Measurements from ENCODE around the gene CATSPERZ. TPM values are rescaled to one million over a fixed set of nuclear protein-coding genes. Genes with fewer than 3 reads are reported as not detected.
A peak's percentile ranks its signal among the peaks of the same experiment; 100 is the strongest.

Gene CATSPERZ
- total and polyA plus RNA-seq, 2 of the 13 experiments (the other 11 are each of a cell fraction or from before 2014, with no cell fraction given), result 0.22 to 0.48 TPM

DNA sequence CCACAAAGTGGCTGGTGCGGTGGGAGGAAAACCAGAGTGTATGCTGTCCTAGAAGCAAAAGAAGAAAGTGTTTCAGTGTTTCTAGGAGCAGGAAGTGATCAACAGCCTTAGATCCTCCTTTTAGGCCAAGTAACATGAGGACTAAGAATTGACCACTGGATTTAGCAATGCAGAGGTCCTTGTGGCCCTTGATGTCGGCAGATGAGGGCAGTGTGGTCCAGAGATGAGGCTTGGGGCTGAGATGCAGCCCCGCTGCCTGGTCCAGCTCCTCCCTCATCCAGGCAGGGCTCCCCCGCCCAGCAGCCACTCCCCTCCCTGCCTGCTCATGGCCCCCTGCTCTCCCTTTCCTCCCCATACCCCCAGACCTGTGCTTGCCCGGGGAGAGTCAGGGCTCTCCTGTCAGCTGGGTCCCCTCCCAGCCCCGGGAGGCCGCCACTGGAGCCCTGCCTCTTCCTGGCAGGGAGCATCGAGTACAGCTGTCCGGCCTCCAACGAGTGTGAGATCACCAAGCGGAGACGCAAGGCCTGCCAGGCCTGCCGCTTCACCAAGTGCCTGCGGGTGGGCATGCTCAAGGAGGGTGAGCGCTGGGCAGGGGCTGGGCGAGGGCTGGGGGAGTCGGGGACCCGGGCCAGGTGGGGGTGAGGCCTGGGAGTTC, 13.5 kb downstream of the CATSPERZ start:
- ChIA-PET POLR2A (no interaction called here), CTCF (ENCODE audit: low intra/inter-chr PET ratio, low total read pairs) (no interaction called here)
- peaks cover 0 to 18% of the 10 kb centered on the region in 2 experiments; a peak in 2 of 5 replicates for H3K36me3 ChIP-seq (replicated peaks in 1 of 2; ENCODE audit: control insufficient read depth in 1 of 2, insufficient read depth in 2 of 2, low read length in 2 of 2)
- peaks cover 12% of the 10 kb centered on the region for H3K79me2 ChIP-seq (ENCODE audit: insufficient read depth, low read length)
- WGBS (ENCODE audit: low lambda C conversion rate), result 96% methylated on average over 17 of the region's 18 CpGs
- H3K27ac ChIP-seq (ENCODE audit: extremely low read length, insufficient read depth, low read length), result no peak overlapping the region
- no peak overlapping the region for H3K4me2 ChIP-seq (ENCODE audit: low read depth, low read length)
- TF ChIP-seq AGO2 (optimal IDR thresholded peaks at IDR 0.05; ENCODE audit: low read depth, low read length), result peak; percentile 83
- TF ChIP-seq KDM3A (CRISPR knock-in tag; IDR thresholded peaks at IDR 0.05; ENCODE audit: low read depth), result no peak
- TF ChIP-seq RBFOX2 (IDR thresholded peaks at IDR 0.05; ENCODE audit: low read depth, low read length), result peak; percentile 63
- peaks cover 32% of the 10 kb centered on the region for H3K4me1 ChIP-seq (ENCODE audit: insufficient read depth, low read length)
- H2AFZ ChIP-seq (ENCODE audit: low read length), result no peak overlapping the region
- H4K20me1 ChIP-seq (ENCODE audit: insufficient read depth, low read length), result no peaks in the 10 kb centered on the region
- in situ Hi-C loops (cut with HindIII; ENCODE audit: extremely low pct_ligation_motif_present, low pct_unique_long_range_greater_than_20kb) (no loop called here), intact Hi-C loops (cut with micrococcal nuclease; ENCODE audit: unreplicated experiment) (no loop called here)
- no peak for DNase-seq (ENCODE audit: low spot score)
- H3K9ac ChIP-seq (ENCODE audit: insufficient read depth, low read depth, low read length), result no peak overlapping the region
- no peak overlapping the region for H3K4me3 ChIP-seq (replicated peaks in 1 of 3; ENCODE audit: insufficient read depth in 1 of 3, low read depth in 2 of 3, low read length in 3 of 3)
- no peak for ATAC-seq
- FAIRE-seq, result no peak
- no TSS peak for BruUV-seq (replicated peaks)
- H3K9me3 ChIP-seq (ENCODE audit: low read length), result no peaks in the 10 kb centered on the region
- no peaks in the 10 kb centered on the region; a peak in 1 of 5 replicates for H3K27me3 ChIP-seq (ENCODE audit: control insufficient read depth in 1 of 2, insufficient read depth in 2 of 2, low read length in 2 of 2)

DNA sequence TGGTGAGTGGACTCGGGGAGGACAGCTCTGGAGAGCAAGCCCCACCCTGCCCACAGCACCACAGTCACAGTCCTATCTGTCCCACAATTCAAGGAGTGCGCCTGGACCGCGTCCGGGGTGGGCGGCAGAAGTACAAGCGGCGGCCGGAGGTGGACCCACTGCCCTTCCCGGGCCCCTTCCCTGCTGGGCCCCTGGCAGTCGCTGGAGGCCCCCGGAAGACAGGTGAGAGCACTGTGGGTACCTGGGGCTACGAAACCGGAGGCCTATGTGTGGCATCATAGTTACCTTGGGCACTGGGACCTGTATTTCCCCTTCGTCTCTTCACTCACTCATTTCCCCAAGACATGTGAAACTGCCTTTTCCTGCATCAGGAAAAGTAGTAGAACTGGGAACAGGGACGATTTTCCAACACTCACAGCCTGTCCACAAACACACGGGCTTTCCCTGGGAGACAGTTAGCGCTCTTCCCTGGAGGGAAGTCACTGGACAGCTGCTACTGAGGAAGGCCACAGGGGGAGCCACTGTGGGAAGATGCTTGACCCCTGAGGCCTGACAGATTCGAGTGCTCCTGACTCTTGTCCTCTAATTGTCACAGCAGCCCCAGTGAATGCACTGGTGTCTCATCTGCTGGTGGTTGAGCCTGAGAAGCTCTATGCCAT, 14.1 kb downstream of the CATSPERZ start:
- DNase-seq (ENCODE audit: low spot score), result no peak
- TF ChIP-seq RORA (CRISPR knock-in tag; IDR thresholded peaks at IDR 0.05), result no peak
- peak; percentile 97 for TF ChIP-seq ZNF205 (CRISPR knock-in tag; IDR thresholded peaks at IDR 0.05)
- TF ChIP-seq, protein P1, sequence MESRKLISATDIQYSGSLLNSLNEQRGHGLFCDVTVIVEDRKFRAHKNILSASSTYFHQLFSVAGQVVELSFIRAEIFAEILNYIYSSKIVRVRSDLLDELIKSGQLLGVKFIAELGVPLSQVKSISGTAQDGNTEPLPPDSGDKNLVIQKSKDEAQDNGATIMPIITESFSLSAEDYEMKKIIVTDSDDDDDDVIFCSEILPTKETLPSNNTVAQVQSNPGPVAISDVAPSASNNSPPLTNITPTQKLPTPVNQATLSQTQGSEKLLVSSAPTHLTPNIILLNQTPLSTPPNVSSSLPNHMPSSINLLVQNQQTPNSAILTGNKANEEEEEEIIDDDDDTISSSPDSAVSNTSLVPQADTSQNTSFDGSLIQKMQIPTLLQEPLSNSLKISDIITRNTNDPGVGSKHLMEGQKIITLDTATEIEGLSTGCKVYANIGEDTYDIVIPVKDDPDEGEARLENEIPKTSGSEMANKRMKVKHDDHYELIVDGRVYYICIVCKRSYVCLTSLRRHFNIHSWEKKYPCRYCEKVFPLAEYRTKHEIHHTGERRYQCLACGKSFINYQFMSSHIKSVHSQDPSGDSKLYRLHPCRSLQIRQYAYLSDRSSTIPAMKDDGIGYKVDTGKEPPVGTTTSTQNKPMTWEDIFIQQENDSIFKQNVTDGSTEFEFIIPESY (CRISPR knock-in tag; IDR thresholded peaks at IDR 0.05), result peak; percentile 73; the same call in 1 of the 2 replicates
- 0 out of 2 replicates have a peak, but pooled peaks have one; percentile 38 for TF ChIP-seq RBFOX2 (IDR thresholded peaks at IDR 0.05; ENCODE audit: low read depth, low read length)
- TF ChIP-seq, protein P2, sequence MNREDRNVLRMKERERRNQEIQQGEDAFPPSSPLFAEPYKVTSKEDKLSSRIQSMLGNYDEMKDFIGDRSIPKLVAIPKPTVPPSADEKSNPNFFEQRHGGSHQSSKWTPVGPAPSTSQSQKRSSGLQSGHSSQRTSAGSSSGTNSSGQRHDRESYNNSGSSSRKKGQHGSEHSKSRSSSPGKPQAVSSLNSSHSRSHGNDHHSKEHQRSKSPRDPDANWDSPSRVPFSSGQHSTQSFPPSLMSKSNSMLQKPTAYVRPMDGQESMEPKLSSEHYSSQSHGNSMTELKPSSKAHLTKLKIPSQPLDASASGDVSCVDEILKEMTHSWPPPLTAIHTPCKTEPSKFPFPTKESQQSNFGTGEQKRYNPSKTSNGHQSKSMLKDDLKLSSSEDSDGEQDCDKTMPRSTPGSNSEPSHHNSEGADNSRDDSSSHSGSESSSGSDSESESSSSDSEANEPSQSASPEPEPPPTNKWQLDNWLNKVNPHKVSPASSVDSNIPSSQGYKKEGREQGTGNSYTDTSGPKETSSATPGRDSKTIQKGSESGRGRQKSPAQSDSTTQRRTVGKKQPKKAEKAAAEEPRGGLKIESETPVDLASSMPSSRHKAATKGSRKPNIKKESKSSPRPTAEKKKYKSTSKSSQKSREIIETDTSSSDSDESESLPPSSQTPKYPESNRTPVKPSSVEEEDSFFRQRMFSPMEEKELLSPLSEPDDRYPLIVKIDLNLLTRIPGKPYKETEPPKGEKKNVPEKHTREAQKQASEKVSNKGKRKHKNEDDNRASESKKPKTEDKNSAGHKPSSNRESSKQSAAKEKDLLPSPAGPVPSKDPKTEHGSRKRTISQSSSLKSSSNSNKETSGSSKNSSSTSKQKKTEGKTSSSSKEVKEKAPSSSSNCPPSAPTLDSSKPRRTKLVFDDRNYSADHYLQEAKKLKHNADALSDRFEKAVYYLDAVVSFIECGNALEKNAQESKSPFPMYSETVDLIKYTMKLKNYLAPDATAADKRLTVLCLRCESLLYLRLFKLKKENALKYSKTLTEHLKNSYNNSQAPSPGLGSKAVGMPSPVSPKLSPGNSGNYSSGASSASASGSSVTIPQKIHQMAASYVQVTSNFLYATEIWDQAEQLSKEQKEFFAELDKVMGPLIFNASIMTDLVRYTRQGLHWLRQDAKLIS (CRISPR knock-in tag; IDR thresholded peaks at IDR 0.05), result no peak
- TF ChIP-seq MYC (CRISPR knock-in tag; IDR thresholded peaks at IDR 0.05; ENCODE audit: borderline replicate concordance), result peak; percentile 5; the same call in 1 of the 2 replicates
- TF ChIP-seq ZNF501 (CRISPR knock-in tag; IDR thresholded peaks at IDR 0.05), result no peak
- intact Hi-C loops (cut with micrococcal nuclease; ENCODE audit: unreplicated experiment), result no loop called here
- Histone ChIP-seq H3K27ac (ENCODE audit: extremely low read length, insufficient read depth, low read length) (no peak overlapping the region), H3K9ac (ENCODE audit: insufficient read depth, low read depth, low read length) (no peak overlapping the region), H3K4me2 (ENCODE audit: low read depth, low read length) (no peak overlapping the region), H2AFZ (ENCODE audit: low read length) (no peak overlapping the region), H3K36me3 (replicated peaks in 1 of 2; ENCODE audit: control insufficient read depth in 1 of 2, insufficient read depth in 2 of 2, low read length in 2 of 2) (peaks cover 0 to 18% of the 10 kb centered on the region in 2 experiments; a peak in 2 of 5 replicates), H3K27me3 (ENCODE audit: control insufficient read depth in 1 of 2, insufficient read depth in 2 of 2, low read length in 2 of 2) (no peaks in the 10 kb centered on the region; a peak in 1 of 5 replicates), H3K79me2 (ENCODE audit: insufficient read depth, low read length) (peaks cover 15% of the 10 kb centered on the region), H3K4me3 (replicated peaks in 1 of 3; ENCODE audit: insufficient read depth in 1 of 3, low read depth in 2 of 3, low read length in 3 of 3) (no peak overlapping the region), H4K20me1 (ENCODE audit: insufficient read depth, low read length) (no peaks in the 10 kb centered on the region), H3K4me1 (ENCODE audit: insufficient read depth, low read length) (peaks cover 34% of the 10 kb centered on the region), H3K9me3 (ENCODE audit: low read length) (no peaks in the 10 kb centered on the region)
- 90% methylated on average over 11 of the region's 19 CpGs for WGBS (ENCODE audit: low lambda C conversion rate)
- ChIA-PET POLR2A (interaction anchor here (4.5 kb wide), 1 partner anchor 8 kb away, joined by 103 read pairs; the partner anchor contains the start of gene ESRRA), CTCF (ENCODE audit: low intra/inter-chr PET ratio, low total read pairs) (no interaction called here)
- FAIRE-seq, result no peak
- no peak for ATAC-seq
- in situ Hi-C loops (cut with HindIII; ENCODE audit: extremely low pct_ligation_motif_present, low pct_unique_long_range_greater_than_20kb), result no loop called here
- BruUV-seq (replicated peaks), result no TSS peak

Data from HepG2 (cell line).